Adipocyte (in vitro differentiated cells): ENCODE data around the gene CEACAM5.

Experiments used
- DNase-seq: peaks from one replicate; pipeline ENCODE4 v3.0.0-alpha.2; 2015; ENCODE audit warnings: low read depth
- H3K27me3 ChIP-seq: replicated peaks from 2 replicates; pipeline ENCODE4 v1.7.0; 2013; ENCODE audit warnings: mild to moderate bottlenecking, low read length, moderate library complexity; ENCODE audit not compliant: control insufficient read depth, insufficient read depth
- H3K36me3 ChIP-seq: 2 replicates; pipeline ENCODE4 v1.7.0; 2013; ENCODE audit warnings: low read length, mild to moderate bottlenecking, moderate library complexity; ENCODE audit not compliant: control insufficient read depth, insufficient read depth, severe bottlenecking
- H3K4me1 ChIP-seq: 2 replicates; pipeline ENCODE4 v1.7.0; 2013; ENCODE audit warnings: mild to moderate bottlenecking, low read length, moderate library complexity; ENCODE audit not compliant: control insufficient read depth, insufficient read depth
- H3K4me3 ChIP-seq: 2 replicates; pipeline ENCODE4 v1.7.0; 2013; ENCODE audit warnings: mild to moderate bottlenecking, low read length, moderate library complexity
- H3K9ac ChIP-seq: 2 replicates; pipeline ENCODE4 v1.7.0; 2013; ENCODE audit warnings: mild to moderate bottlenecking, low read length, moderate library complexity
- H3K9me3 ChIP-seq: 2 replicates; pipeline ENCODE4 v1.7.0; 2013; ENCODE audit warnings: mild to moderate bottlenecking, low read length, moderate library complexity; ENCODE audit not compliant: control insufficient read depth

The CEACAM5 gene

GRCh38 chr19:41691268-41691970 is 17.0 kb upstream of the CEACAM5 start:
- H3K4me1 ChIP-seq: no peaks in the 10 kb centered on the region
- no peaks in the 10 kb centered on the region for H3K36me3 ChIP-seq
- H3K9me3 ChIP-seq: peaks cover 13% of the 10 kb centered on the region
- H3K27me3 ChIP-seq: peaks cover 12% of the 10 kb centered on the region
- no peak overlapping the region for H3K9ac ChIP-seq
- DNase-seq: peak; percentile 20
- no peak overlapping the region for H3K4me3 ChIP-seq

- H3K4me3 ChIP-seq: no peak overlapping the region
- no peaks in the 10 kb centered on the region for H3K36me3 ChIP-seq
- DNase-seq: no peak
- peaks cover 12% of the 10 kb centered on the region for H3K27me3 ChIP-seq
- no peak overlapping the region for H3K9ac ChIP-seq
- H3K9me3 ChIP-seq: peaks cover 13% of the 10 kb centered on the region
- no peaks in the 10 kb centered on the region for H3K4me1 ChIP-seq
Observed at GRCh38 chr19:41694196-41694595, 14.2 kb upstream of the CEACAM5 start.

GRCh38 chr19:41694831-41695635 is 13.4 kb upstream of the CEACAM5 start:
- H3K4me1 ChIP-seq: no peaks in the 10 kb centered on the region
- DNase-seq: no peak
- H3K4me3 ChIP-seq: no peak overlapping the region
- H3K9me3 ChIP-seq: peaks cover 13% of the 10 kb centered on the region
- no peaks in the 10 kb centered on the region for H3K36me3 ChIP-seq
- peaks cover 12% of the 10 kb centered on the region for H3K27me3 ChIP-seq
- H3K9ac ChIP-seq: no peak overlapping the region

- Histone ChIP-seq H3K4me3 (no peak overlapping the region), H3K9ac (no peak overlapping the region)
- DNase-seq: no peak
Observed at GRCh38 chr19:41695745-41696144, 12.7 kb upstream of the CEACAM5 start.

GRCh38 chr19:41696402-41697197 is 11.8 kb upstream of the CEACAM5 start:
- Histone ChIP-seq H3K4me3 (no peak overlapping the region), H3K9ac (no peak overlapping the region)
- peak; percentile 15 for DNase-seq

More at GRCh38 chr19:41695745-41696144, 12.7 kb upstream of the CEACAM5 start:
- H3K4me1 ChIP-seq: no peaks in the 10 kb centered on the region
- peaks cover 12% of the 10 kb centered on the region for H3K27me3 ChIP-seq
- H3K36me3 ChIP-seq: no peaks in the 10 kb centered on the region
- H3K9me3 ChIP-seq: peaks cover 13% of the 10 kb centered on the region

GRCh38 chr19:41697198-41697855 is 11.1 kb upstream of the CEACAM5 start:
- H3K4me1 ChIP-seq: peaks cover 8% of the 10 kb centered on the region
- DNase-seq: no peak
- no peak overlapping the region for H3K9ac ChIP-seq
- peaks cover 11% of the 10 kb centered on the region for H3K9me3 ChIP-seq
- H3K36me3 ChIP-seq: no peaks in the 10 kb centered on the region
- no peak overlapping the region for H3K4me3 ChIP-seq
- H3K27me3 ChIP-seq: peaks cover 12% of the 10 kb centered on the region

More at GRCh38 chr19:41696402-41697197, 11.8 kb upstream of the CEACAM5 start:
- peaks cover under 1% of the 10 kb centered on the region for H3K4me1 ChIP-seq
- no peaks in the 10 kb centered on the region for H3K36me3 ChIP-seq
- H3K9me3 ChIP-seq: peaks cover 13% of the 10 kb centered on the region
- H3K27me3 ChIP-seq: peaks cover 12% of the 10 kb centered on the region

- no peaks in the 10 kb centered on the region for H3K36me3 ChIP-seq
- peaks cover 12% of the 10 kb centered on the region for H3K27me3 ChIP-seq
- H3K9ac ChIP-seq: no peak overlapping the region
- peaks cover 10% of the 10 kb centered on the region for H3K4me1 ChIP-seq
- H3K4me3 ChIP-seq: no peak overlapping the region
- no peak for DNase-seq
- no peaks in the 10 kb centered on the region for H3K9me3 ChIP-seq
Observed at GRCh38 chr19:41698746-41699230, 9.6 kb upstream of the CEACAM5 start.

- Histone ChIP-seq H3K9me3 (no peaks in the 10 kb centered on the region), H3K27me3 (peaks cover 13% of the 10 kb centered on the region), H3K36me3 (no peaks in the 10 kb centered on the region), H3K9ac (no peak overlapping the region), H3K4me1 (peaks cover 10% of the 10 kb centered on the region), H3K4me3 (no peak overlapping the region)
- no peak for DNase-seq
Observed at GRCh38 chr19:41699231-41699967, 9.0 kb upstream of the CEACAM5 start.

- H3K9ac ChIP-seq: no peak overlapping the region
- DNase-seq: no peak
- H3K4me1 ChIP-seq: peaks cover 10% of the 10 kb centered on the region
- H3K27me3 ChIP-seq: peaks cover 13% of the 10 kb centered on the region
- no peaks in the 10 kb centered on the region for H3K9me3 ChIP-seq
- H3K4me3 ChIP-seq: no peak overlapping the region
- no peaks in the 10 kb centered on the region for H3K36me3 ChIP-seq
Observed at GRCh38 chr19:41699968-41700323, 8.5 kb upstream of the CEACAM5 start.

GRCh38 chr19:41700381-41701195 is 7.8 kb upstream of the CEACAM5 start:
- Histone ChIP-seq H3K4me1 (peaks cover 10% of the 10 kb centered on the region), H3K4me3 (no peak overlapping the region), H3K9me3 (no peaks in the 10 kb centered on the region), H3K27me3 (peaks cover 15% of the 10 kb centered on the region), H3K9ac (no peak overlapping the region), H3K36me3 (no peaks in the 10 kb centered on the region)
- no peak for DNase-seq
